Muscle layer of colon (tissue), 2 donors: ENCODE measurements around the gene SIAH3.
"Not testable (repeated sequence)": the region's sequence is repeated elsewhere in the genome, so short reads cannot be mapped to it uniquely, and the experiment has no call there.

Experiments
- H3K27ac ChIP-seq: one replicate; pipeline ENCODE4 v1.7.0; 2013; ENCODE audit warnings: low read depth, mild to moderate bottlenecking, low read length, moderate library complexity
- H3K27me3 ChIP-seq, 2 donors: one replicate each; pipeline ENCODE4 v1.7.0; 2013; ENCODE audit warnings: low read length in 2 of 2, mild to moderate bottlenecking in 2 of 2; ENCODE audit not compliant: insufficient read depth in 2 of 2, control insufficient read depth in 1 of 2
- H3K36me3 ChIP-seq: one replicate; pipeline ENCODE4 v1.7.0; 2013; ENCODE audit warnings: mild to moderate bottlenecking, low read length; ENCODE audit not compliant: insufficient read depth
- H3K4me1 ChIP-seq: one replicate; pipeline ENCODE4 v1.7.0; 2013; ENCODE audit warnings: mild to moderate bottlenecking, low read length; ENCODE audit not compliant: insufficient read depth
- H3K4me3 ChIP-seq, 2 donors: one replicate each; pipeline ENCODE4 v1.7.0; 2013; ENCODE audit warnings: low read length in 2 of 2, low read depth in 1 of 2, mild to moderate bottlenecking in 1 of 2, moderate library complexity in 1 of 2
- H3K9ac ChIP-seq: one replicate; pipeline ENCODE4 v1.7.0; 2013; ENCODE audit warnings: low read length
- H3K9me3 ChIP-seq: one replicate; pipeline ENCODE4 v1.7.0; 2013; ENCODE audit warnings: mild to moderate bottlenecking, low read length
- donor health status: abdominal sarcoma.
- donor health status: Adenocarcinoma of cecum.

The SIAH3 gene

GRCh38 chr13:45776748-45777147 is 74.8 kb downstream of the SIAH3 start:
- Histone ChIP-seq H3K4me3 (no peak overlapping the region), H3K9ac (no peak overlapping the region), H3K27me3 (no peaks in the 10 kb centered on the region), H3K27ac (no peak overlapping the region), H3K4me1 (peaks cover 7% of the 10 kb centered on the region), H3K9me3 (no peaks in the 10 kb centered on the region), H3K36me3 (no peaks in the 10 kb centered on the region)

DNA sequence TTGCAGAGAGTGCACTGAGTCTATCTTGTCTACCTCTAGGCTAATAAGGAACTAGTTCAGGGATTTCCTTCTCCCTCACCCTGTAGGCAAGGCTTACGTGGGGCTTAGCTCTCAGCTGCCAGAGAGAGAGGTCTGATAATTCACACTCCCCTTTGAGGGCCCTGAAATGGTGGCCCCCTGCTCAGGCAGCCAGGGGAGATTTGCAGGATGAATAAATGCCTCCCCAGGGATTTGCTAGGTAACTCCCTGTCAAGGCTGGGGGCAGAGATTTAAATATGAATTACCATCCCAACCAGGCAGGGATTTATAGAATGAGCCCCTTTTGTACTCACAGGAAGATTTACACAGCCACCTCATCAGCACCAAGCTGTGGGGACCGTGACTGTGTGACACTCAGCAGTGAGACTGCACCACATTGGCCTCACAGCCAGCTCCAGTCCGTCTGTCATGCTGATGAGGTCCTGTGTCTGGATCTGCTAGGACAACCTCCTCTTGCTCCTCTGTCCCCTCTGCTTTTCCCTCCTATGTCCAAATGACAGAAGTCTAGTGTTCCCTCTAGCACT is 76.1 kb downstream of the SIAH3 start:
- H3K9ac ChIP-seq = no peak overlapping the region
- no peak overlapping the region for H3K27ac ChIP-seq
- H3K27me3 ChIP-seq = no peaks in the 10 kb centered on the region
- H3K9me3 ChIP-seq = no peaks in the 10 kb centered on the region
- no peaks in the 10 kb centered on the region for H3K36me3 ChIP-seq
- no peaks in the 10 kb centered on the region for H3K4me1 ChIP-seq
- no peak overlapping the region for H3K4me3 ChIP-seq

DNA sequence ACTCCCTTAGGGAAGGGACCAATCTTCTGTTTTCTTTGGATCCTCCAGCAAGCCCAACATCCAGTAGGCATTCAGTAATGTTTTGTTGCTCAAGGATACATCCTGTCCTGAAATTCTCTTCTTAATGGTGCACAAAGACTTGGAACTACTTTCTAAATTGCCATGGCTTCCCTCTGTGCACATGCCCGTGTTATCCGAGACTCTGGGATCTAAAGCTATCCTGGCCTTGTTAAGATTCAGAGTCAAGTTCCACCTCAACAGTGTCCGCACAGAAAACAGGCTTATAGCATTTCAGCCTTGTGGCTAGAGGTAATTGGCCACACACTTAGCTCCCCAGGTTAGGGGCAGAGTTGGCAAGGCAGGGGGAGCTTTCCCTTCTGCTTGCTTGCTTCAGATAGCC is 77.6 kb downstream of the SIAH3 start:
- Histone ChIP-seq H3K36me3 (no peaks in the 10 kb centered on the region), H3K27ac (no peak overlapping the region), H3K9me3 (no peaks in the 10 kb centered on the region), H3K4me1 (peaks cover 2% of the 10 kb centered on the region), H3K27me3 (no peaks in the 10 kb centered on the region), H3K9ac (no peak overlapping the region), H3K4me3 (no peak overlapping the region)

- no peaks in the 10 kb centered on the region for H3K36me3 ChIP-seq
- no peak overlapping the region for H3K27ac ChIP-seq
- no peak overlapping the region for H3K9ac ChIP-seq
- H3K4me3 ChIP-seq = no peak overlapping the region
- peaks cover 9% of the 10 kb centered on the region for H3K4me1 ChIP-seq
- no peaks in the 10 kb centered on the region for H3K9me3 ChIP-seq
- H3K27me3 ChIP-seq = no peaks in the 10 kb centered on the region
These were observed 78.3 kb downstream of the SIAH3 start for GRCh38 chr13:45773236-45773635.

GRCh38 chr13:45770886-45771285 is 80.7 kb downstream of the SIAH3 start:
- H3K4me3 ChIP-seq = no peak overlapping the region
- H3K9me3 ChIP-seq = no peaks in the 10 kb centered on the region
- H3K36me3 ChIP-seq = no peaks in the 10 kb centered on the region
- H3K27me3 ChIP-seq = no peaks in the 10 kb centered on the region
- H3K9ac ChIP-seq = no peak overlapping the region
- H3K27ac ChIP-seq = no peak overlapping the region
- H3K4me1 ChIP-seq = peaks cover 9% of the 10 kb centered on the region

GRCh38 chr13:45768656-45769479 is 82.7 kb downstream of the SIAH3 start:
- no peaks in the 10 kb centered on the region for H3K27me3 ChIP-seq
- no peak overlapping the region for H3K4me3 ChIP-seq
- no peaks in the 10 kb centered on the region for H3K36me3 ChIP-seq
- no peaks in the 10 kb centered on the region for H3K9me3 ChIP-seq
- H3K9ac ChIP-seq = no peak overlapping the region
- H3K4me1 ChIP-seq = peaks cover 9% of the 10 kb centered on the region
- H3K27ac ChIP-seq = no peak overlapping the region

DNA sequence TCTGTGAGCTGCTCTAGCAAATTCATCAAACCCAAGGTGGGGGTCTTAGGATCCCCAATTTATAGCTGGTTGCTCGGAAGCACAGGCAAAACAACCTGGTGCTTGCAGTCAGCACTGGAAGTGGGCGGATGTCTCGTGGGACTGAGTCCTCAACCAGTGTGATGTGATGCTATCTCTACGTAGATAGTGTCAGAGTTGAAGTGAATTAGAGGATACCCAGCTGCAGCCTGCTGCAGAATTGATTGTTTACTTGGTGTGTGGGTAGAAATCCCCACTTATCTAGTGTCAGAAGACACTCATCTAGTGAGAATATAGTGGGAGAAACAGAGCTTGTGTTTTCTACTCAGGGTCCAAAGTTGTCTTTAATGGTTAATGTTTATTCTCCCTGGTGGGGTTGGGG is 86.1 kb downstream of the SIAH3 start:
- no peaks in the 10 kb centered on the region for H3K36me3 ChIP-seq
- H3K4me3 ChIP-seq = no peak overlapping the region
- peaks cover 9% of the 10 kb centered on the region for H3K4me1 ChIP-seq
- H3K27me3 ChIP-seq = no peaks in the 10 kb centered on the region
- H3K9ac ChIP-seq = no peak overlapping the region
- no peaks in the 10 kb centered on the region for H3K9me3 ChIP-seq
- no peak overlapping the region for H3K27ac ChIP-seq

DNA sequence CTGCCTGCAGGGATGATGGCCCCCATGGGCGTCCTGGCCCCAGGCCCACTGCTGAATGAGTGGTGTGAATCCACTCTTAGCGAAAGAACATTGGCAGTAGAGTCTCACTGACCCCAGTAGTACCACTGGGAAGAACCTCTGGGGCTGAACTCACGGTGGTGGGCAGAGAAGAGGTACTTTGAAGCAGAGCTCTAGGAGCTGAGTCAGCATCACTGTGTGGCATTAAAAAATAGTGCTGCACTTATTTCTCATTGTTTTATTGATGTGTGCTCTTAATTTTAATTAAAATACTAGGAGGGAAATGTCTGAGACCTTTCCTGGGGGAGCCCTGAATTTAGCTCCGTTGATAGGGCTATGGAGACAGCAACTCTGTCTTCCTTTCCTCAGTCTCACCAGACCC is 88.1 kb downstream of the SIAH3 start:
- no peaks in the 10 kb centered on the region for H3K27me3 ChIP-seq
- H3K36me3 ChIP-seq = no peaks in the 10 kb centered on the region
- no peak overlapping the region for H3K27ac ChIP-seq

DNA sequence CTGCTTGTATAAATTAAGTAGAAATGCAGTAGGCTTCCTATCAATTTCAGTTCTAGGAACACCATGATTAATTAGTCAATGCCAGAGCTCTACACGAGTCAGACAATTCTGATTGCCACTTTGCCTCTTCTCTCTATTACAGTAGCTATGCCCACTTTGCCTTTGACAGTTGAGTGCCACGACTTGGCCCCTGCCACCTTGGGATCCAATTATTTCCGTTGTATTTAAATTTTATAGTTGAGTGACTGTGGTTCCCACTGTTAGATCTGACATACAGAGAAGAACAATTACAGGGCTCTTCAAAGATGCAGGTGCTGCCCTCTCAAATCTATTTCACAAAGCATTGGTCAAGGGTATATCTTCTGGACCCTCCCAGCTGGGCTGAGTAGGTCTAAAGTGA is 94.0 kb downstream of the SIAH3 start:
- H3K4me3 ChIP-seq, H3K4me1 ChIP-seq, H3K9me3 ChIP-seq, H3K27ac ChIP-seq, H3K36me3 ChIP-seq, H3K9ac ChIP-seq, H3K27me3 ChIP-seq: not testable (repeated sequence)

More for the DNA sequence above, 88.1 kb downstream of the SIAH3 start:
- Histone ChIP-seq H3K9ac (no peak overlapping the region), H3K4me3 (no peak overlapping the region), H3K9me3 (no peaks in the 10 kb centered on the region), H3K4me1 (peaks cover 2% of the 10 kb centered on the region)

GRCh38 chr13:45756498-45756897 is 95.1 kb downstream of the SIAH3 start:
- not testable (repeated sequence) for H3K9me3 ChIP-seq, H3K9ac ChIP-seq, H3K27me3 ChIP-seq, H3K4me1 ChIP-seq, H3K36me3 ChIP-seq, H3K4me3 ChIP-seq, H3K27ac ChIP-seq

- Histone ChIP-seq H3K4me1 (no peaks in the 10 kb centered on the region), H3K9ac (no peak overlapping the region), H3K36me3 (no peaks in the 10 kb centered on the region), H3K27me3 (no peaks in the 10 kb centered on the region), H3K4me3 (no peak overlapping the region), H3K9me3 (no peaks in the 10 kb centered on the region), H3K27ac (no peak overlapping the region)
These were observed 99.0 kb downstream of the SIAH3 start for GRCh38 chr13:45752510-45752909.

- no peak overlapping the region for H3K4me3 ChIP-seq
- H3K9ac ChIP-seq = no peak overlapping the region
- no peaks in the 10 kb centered on the region for H3K36me3 ChIP-seq
- H3K27me3 ChIP-seq = no peaks in the 10 kb centered on the region
- no peak overlapping the region for H3K27ac ChIP-seq
- H3K9me3 ChIP-seq = no peaks in the 10 kb centered on the region
- H3K4me1 ChIP-seq = no peaks in the 10 kb centered on the region
These were observed 99.7 kb downstream of the SIAH3 start for GRCh38 chr13:45751885-45752284.
